ENCODE data around the gene NDRG3. TPM values are rescaled to one million over a fixed set of nuclear protein-coding genes. Genes with fewer than 3 reads are reported as not detected.

NDRG3 gene
- total and polyA plus RNA-seq, 9 donors = 16.7 to 66.0 (median 24.1) TPM

DNA sequence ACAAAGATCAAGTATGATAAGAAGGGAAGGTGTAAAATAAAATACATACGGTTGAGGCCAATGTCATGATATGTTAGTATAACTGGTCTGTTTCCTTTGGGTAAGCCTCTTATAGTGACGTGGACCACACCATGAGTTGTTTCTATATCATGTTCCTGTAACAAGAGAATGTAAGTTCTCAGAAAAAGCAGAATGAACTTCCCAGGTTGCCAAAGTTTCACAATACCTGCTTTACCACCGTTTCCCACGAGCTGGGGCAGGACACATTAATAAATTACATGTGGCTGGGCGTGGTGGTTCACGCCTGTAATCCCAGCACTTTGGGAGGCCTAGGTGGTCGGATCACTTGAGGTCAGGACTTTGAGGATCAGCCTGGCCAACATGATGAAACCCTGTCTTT is 57.3 kb downstream of the NDRG3 start:
- no peak for TF ChIP-seq EP300 (IDR thresholded peaks at IDR 0.05)
- TF ChIP-seq, protein P1, sequence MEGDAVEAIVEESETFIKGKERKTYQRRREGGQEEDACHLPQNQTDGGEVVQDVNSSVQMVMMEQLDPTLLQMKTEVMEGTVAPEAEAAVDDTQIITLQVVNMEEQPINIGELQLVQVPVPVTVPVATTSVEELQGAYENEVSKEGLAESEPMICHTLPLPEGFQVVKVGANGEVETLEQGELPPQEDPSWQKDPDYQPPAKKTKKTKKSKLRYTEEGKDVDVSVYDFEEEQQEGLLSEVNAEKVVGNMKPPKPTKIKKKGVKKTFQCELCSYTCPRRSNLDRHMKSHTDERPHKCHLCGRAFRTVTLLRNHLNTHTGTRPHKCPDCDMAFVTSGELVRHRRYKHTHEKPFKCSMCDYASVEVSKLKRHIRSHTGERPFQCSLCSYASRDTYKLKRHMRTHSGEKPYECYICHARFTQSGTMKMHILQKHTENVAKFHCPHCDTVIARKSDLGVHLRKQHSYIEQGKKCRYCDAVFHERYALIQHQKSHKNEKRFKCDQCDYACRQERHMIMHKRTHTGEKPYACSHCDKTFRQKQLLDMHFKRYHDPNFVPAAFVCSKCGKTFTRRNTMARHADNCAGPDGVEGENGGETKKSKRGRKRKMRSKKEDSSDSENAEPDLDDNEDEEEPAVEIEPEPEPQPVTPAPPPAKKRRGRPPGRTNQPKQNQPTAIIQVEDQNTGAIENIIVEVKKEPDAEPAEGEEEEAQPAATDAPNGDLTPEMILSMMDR (IDR thresholded peaks at IDR 0.05) = no peak
- WGBS, 3 donors = 87 to 89% (median 88%) methylated on average over 7 of the region's 7 CpGs
- no peaks in the 10 kb centered on the region for H3K4me1 ChIP-seq (ENCODE audit: insufficient read depth)
- no peak overlapping the region for H3K4me3 ChIP-seq
- no peak overlapping the region for H3K27ac ChIP-seq
- H3K36me3 ChIP-seq = no peaks in the 10 kb centered on the region
- intact Hi-C loops (cut with DNase I) = loop anchor here in 1 of 4 donors (5.0 kb wide), 1 partner anchor 1006 kb away; no protein-coding TSS in a partner anchor
- no peaks in the 10 kb centered on the region for H3K9me3 ChIP-seq
- no peak for DNase-seq
- H3K27me3 ChIP-seq = no peaks in the 10 kb centered on the region

DNA sequence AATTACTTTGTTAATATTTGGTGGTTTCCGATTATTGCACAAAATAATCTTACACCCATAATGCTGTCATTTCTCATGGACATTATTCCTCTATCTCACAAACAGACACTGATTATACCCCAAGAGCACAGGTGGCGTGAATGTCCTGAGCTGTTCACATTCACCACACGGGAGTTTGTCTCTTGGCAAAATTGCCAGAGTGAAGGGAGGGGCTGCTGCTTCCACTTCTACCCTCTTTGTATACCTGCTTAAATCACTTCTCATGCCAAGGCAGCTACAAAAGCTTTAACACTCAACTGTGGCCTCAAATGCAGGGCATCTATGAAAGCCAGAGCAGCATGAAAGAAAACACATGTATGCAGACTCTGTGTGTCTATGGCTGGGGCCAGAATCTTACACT is 58.0 kb downstream of the NDRG3 start:
- intact Hi-C loops (cut with DNase I) = loop anchor here in 1 of 4 donors (5.0 kb wide), 1 partner anchor 1006 kb away; no protein-coding TSS in a partner anchor
- DNase-seq = no peak
- Histone ChIP-seq H3K4me1 (ENCODE audit: insufficient read depth) (no peaks in the 10 kb centered on the region), H3K27me3 (no peaks in the 10 kb centered on the region), H3K4me3 (no peak overlapping the region), H3K9me3 (no peaks in the 10 kb centered on the region), H3K36me3 (no peaks in the 10 kb centered on the region), H3K27ac (no peak overlapping the region)
- WGBS, 3 donors = 76 to 87% (median 78%) methylated on average over 3 of the region's 3 CpGs
- no peak for TF ChIP-seq POLR2A (IDR thresholded peaks at IDR 0.05)
- TF ChIP-seq EP300 (IDR thresholded peaks at IDR 0.05) = no peak
- TF ChIP-seq, protein P1 (IDR thresholded peaks at IDR 0.05) = no peak

DNA sequence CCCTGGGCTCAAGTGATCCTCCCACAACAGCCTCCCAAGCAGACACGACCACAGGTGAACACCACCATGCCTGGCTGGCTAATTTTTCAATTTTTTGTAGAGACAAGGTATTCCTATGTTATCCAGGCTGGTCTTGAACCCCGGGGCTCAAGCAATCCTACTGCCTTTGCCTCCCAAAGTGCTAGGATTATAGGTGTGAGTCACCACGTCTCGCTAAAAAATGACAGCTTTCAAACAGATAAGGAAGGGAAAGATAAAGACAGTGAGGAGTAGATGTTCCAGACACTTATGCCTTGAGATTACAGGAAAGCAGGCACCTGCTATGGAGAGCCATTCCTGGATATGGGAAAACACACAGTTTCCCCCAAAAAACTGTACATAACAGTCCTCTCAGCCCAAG is 58.9 kb downstream of the NDRG3 start:
- no peaks in the 10 kb centered on the region for H3K27me3 ChIP-seq
- TF ChIP-seq POLR2A (IDR thresholded peaks at IDR 0.05) = no peak
- TF ChIP-seq, protein P1 (IDR thresholded peaks at IDR 0.05) = no peak
- no peak for TF ChIP-seq EP300 (IDR thresholded peaks at IDR 0.05)
- no peaks in the 10 kb centered on the region for H3K36me3 ChIP-seq
- no peaks in the 10 kb centered on the region for H3K4me1 ChIP-seq (ENCODE audit: insufficient read depth)
- no peak for DNase-seq
- no peak overlapping the region for H3K27ac ChIP-seq
- H3K4me3 ChIP-seq = no peak overlapping the region
- intact Hi-C loops (cut with DNase I) = loop anchor here in 1 of 4 donors (5.0 kb wide), 1 partner anchor 1005 kb away; no protein-coding TSS in a partner anchor
- WGBS, 3 donors = 86 to 92% (median 87%) methylated on average over 4 of the region's 4 CpGs
- H3K9me3 ChIP-seq = no peaks in the 10 kb centered on the region

DNA sequence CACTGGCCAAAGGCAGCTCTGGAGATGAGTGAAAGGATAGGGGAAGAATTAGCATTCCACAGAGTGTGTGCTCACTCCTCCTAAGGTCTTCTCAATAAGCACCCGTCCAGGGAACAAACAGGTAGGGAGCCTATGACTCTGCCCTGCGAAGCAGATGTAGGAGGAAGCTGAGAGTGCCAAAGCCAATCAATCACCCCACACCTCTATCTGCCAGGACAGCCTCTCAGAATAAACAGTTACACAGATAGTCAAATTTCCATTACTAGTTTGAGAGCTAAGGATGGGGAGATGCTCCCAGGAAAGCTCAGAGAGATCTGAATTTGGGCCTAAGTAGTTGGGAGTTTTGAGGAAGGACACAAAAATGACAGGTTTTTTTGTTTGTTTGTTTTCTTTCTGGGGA is 59.4 kb downstream of the NDRG3 start:
- no peaks in the 10 kb centered on the region for H3K36me3 ChIP-seq
- no peaks in the 10 kb centered on the region for H3K27me3 ChIP-seq
- no peak for DNase-seq
- no peak overlapping the region for H3K4me3 ChIP-seq
- WGBS, 3 donors = 68 to 91% (median 86%) methylated on average over 2 of the region's 2 CpGs
- no peaks in the 10 kb centered on the region for H3K9me3 ChIP-seq
- H3K4me1 ChIP-seq (ENCODE audit: insufficient read depth) = no peaks in the 10 kb centered on the region
- intact Hi-C loops (cut with DNase I) = loop anchor here in 1 of 4 donors (5.0 kb wide), 1 partner anchor 1004 kb away; no protein-coding TSS in a partner anchor
- TF ChIP-seq, protein P1 (IDR thresholded peaks at IDR 0.05) = no peak
- TF ChIP-seq EP300 (IDR thresholded peaks at IDR 0.05) (no peak), POLR2A (IDR thresholded peaks at IDR 0.05) (no peak)
- H3K27ac ChIP-seq = no peak overlapping the region
